Activated CD4-positive, alpha-beta T cell treated with anti-CD3 and anti-CD28 coated beads, Interleukin-2, amount 50 U/mL, for 1 hour (primary cell): ENCODE measurements around the gene SSBP2.

ENCODE experiments used
- DNase-seq: peaks from one replicate; pipeline ENCODE4 v3.0.0-alpha.2; 2020

The SSBP2 gene

DNA sequence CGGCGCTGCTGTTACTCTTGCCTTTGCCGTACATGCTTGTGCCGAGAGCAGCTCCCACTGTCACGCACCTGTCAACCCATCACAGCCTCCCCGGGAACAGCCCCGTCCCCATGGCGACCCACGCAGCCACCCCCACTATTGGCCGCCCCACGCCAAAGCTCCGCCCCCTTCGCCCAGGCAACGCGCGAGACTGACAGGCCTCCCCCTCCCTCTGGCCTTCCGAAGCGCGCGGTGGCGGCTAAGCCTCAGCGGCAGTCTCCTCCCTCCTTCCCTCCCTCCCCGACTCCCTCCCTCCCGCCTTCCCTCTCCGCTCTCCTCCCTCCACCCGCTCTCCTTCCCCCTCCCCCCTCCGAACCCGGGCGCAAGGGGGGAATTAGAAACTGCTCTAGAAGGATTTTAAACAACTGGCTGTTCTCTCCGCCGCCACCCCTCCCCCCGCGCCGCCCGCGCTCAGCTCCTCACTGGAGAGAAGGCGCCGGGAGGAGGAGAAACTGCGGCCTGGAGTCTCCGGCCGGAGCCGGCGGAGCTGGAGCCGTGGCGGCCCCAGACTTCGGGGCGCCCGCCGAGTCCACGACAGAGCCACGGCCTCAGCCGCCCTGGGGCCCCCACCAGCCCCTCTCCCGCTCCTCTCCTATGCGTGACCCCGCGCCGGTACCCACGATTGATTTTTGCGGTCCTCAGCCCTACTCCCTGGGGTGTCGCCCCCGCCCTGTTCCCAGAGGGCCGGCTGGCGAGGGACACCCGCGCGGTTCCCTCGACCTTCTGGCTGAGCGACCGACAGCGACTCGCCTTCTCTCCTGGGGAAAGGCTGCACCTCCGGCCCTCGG, at the start of gene SSBP2:
SSBP2 (minus strand) TSS at position 89 of the 827 bp plus-strand sequence; CDS start at position 34, 55 bp downstream.
- DNase-seq = peak; percentile 100

DNA sequence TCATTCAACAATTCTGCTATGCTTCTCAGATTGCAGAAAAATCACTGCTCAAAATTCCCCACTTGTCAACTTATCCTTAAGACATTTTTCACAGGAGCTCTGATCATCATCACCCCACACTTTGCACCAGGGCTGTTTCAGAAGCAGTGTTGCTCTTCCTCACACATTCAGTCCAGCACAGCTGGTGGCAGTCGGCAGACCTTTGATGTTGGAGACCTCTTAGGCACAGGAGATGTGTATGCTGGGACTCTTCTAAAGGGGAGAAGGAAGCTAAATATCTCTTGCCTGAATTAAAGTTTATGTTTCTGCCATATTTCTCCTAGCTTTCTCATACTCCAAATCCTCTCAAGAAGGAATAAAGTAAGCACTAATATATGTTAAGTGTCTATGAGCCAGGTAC, 44.8 kb upstream of the SSBP2 start:
- no peak for DNase-seq

DNA sequence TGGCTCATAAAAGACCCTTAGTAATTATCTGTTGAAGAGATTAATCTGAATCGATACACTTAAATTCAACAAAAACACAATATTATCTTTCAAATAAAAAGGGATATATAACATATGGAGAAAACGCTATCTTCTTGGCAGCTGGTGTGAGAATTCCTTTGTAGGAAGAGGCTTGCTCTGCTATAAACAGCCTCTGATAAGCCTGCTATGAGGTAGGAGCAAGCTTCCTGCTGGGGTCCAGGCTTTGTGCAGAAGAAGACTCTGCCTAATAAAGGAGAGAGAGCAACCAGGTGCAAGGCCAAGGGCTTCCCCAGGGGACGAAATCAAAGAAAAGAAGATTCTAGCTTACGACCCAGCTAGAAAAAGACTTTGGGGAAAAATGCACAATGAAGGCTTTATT, 43.3 kb upstream of the SSBP2 start:
- DNase-seq = no peak

DNA sequence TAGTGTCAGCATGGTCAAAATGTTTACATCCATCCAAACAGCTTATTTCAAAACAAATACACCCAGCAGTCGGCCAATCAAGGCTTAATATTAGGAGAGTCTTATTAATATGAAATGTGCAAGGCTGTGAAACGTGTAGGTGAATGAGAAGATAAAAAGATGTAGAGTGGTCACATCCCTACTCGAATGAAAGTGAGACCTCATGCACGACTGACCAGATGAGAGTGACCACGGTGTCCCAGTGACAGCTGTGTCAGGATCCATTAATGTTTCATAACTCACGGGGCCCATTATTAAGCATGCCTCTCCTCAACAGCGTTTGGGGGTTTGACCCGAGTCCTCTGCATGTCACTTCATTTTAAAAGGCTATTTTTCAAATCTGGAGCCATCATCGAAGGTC, 39.4 kb upstream of the SSBP2 start:
- DNase-seq = no peak

GRCh38 chr5:81789033-81789432, 38.1 kb upstream of the SSBP2 start:
- DNase-seq = no peak

- DNase-seq = no peak
Measured at GRCh38 chr5:81788329-81788728, 37.4 kb upstream of the SSBP2 start.

- DNase-seq = no peak
Measured at GRCh38 chr5:81787474-81788242, 36.8 kb upstream of the SSBP2 start.

GRCh38 chr5:81786991-81787390, 36.1 kb upstream of the SSBP2 start:
- no peak for DNase-seq

DNA sequence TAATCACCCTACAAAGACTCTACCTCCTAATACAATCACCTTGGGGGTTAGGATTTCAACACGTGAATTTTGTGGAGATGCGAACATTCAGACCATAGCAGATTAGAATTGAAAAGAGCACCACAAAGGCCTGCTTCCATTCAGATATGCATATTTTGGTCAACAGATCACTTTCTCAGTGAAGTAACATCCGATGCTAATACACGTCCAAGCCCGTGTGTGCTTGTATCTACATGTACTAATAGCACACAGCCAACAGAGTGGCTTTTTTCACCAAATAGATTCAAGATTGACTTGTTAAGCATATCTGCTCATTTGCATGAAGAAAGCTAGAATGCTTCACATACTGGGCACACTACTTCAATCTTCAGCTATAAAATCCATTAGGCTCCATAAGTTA, 35.6 kb upstream of the SSBP2 start:
- no peak for DNase-seq

DNA sequence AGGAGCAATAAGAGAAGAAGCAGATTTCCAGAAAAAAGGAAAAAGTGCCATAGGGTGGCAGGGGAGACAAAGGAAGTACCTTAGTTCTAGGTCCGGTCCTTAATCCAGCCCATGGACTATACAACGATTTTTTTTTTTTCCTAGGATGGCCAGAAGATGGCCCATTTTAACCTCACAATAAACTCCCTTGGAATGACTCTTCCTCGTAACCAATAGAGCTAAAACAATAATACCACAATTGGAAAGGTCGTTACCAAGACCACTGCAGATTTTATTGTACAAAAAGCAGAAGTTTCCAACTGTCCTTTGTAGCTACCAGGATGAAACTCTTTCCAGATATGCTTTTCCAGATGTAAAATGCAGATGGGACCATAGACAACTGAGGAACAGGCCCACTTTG, 34.4 kb upstream of the SSBP2 start:
- DNase-seq = no peak

GRCh38 chr5:81783401-81783800, 32.5 kb upstream of the SSBP2 start:
- no peak for DNase-seq

- no peak for DNase-seq
Measured at GRCh38 chr5:81782811-81783210, 31.9 kb upstream of the SSBP2 start.

- no peak for DNase-seq
Measured at GRCh38 chr5:81779916-81780266, 29.0 kb upstream of the SSBP2 start.

GRCh38 chr5:81779125-81779915, 28.4 kb upstream of the SSBP2 start:
- peak; percentile 20 for DNase-seq

GRCh38 chr5:81778642-81779041, 27.7 kb upstream of the SSBP2 start:
- DNase-seq = no peak

- no peak for DNase-seq
Measured at GRCh38 chr5:81776258-81776657, 25.4 kb upstream of the SSBP2 start.

DNA sequence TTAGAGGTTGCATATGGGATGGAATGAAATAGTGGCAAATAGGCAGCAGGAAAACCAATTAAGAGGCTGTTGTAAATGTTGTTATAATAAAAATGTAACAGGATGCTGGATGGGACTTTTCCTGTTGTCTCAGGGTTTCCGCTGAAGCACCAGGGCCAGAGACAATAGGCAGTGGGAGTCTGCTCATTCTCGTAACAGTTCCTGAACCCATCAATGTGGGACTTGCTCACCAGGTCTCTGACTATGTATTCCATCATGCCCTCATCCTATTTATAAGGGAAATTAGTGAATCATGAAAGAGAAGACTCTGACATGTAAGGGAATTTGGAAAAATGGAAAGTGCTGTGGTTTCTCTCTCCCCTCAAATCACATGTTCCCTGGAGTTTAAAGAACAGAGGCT, 23.5 kb upstream of the SSBP2 start:
- no peak for DNase-seq

GRCh38 chr5:81773574-81773973, 22.7 kb upstream of the SSBP2 start:
- DNase-seq = no peak

DNA sequence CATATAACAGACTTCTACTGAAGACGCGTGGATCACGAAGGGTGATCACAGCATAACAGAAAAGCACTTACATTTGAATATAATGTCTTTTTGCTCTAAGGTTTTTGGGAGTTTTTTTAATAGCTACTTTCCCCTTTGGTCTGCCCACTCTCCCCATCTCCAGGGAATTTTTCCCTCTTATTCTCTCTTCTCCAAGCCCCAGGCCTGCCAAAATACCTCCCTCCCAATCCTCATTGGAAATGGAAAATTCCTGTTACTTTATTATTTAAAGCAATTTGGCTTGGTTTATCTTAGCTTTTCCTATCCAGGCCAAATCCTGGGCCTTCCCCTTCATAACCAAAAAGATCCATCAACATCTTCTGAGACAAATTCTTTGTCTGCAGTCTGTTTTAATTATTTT, 22.3 kb upstream of the SSBP2 start:
- no peak for DNase-seq

DNA sequence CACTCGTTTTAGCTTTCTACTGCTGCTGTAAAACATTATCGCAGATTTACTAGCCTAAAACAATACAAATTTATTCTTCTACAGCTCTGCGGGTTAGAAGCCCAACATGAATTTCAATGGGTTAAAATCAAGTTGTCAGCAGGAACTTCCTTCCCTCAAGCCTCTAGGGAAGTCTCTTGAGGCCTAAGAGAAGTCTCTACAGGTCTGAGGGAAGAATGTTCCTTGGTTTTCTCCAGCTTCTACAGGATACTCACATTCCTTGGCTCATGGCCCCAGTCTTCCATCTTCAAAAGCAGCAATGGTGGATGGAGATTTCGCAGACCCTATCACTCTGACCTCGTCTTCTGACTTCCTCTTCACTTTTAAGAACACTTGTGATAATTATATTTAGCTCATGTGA, 21.6 kb upstream of the SSBP2 start:
- DNase-seq = no peak

DNA sequence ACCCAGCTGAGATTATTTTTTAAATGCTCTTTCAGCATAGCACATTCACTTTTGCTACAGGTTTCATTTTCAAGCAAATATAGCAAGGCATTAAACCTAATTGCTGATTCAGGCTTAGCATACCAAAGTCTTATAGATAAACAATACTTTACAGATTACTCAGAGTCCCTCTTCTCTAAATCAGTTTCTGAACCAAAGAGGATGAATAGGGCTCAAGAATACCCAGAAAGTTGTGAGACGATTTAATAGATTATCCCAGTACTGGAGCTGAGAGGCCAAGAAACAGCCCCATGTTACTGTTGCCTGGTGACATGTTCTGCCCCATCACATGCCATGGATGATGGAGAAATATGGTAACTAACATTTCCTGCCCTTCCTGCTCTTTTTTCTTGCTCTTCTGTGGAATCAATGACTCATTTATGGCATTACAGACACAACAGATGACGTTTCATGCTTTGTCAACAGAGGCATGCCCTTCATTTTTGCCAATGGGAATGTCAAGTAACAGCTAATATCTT, 18.1 kb upstream of the SSBP2 start:
- DNase-seq = no peak

- DNase-seq = no peak
Measured at GRCh38 chr5:81767938-81768337, 17.0 kb upstream of the SSBP2 start.

DNA sequence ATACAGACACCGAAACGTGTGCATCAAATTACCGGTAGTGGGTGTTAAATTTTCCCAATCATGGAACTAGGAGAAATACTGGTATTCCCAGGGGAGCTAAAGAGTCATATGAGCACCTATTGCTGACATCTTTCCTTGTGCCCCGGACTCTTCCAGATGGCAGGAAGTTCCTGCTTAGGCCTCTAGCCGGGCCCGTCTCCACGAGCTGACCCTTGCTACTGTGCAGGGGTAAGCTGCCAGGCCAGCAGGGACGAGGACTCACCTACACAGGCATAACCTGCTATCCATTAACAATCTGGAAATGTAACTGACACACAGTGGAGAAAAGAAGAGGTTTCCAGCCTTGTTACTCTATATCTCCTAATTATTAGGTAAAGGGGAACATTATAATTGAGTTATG, 16.2 kb upstream of the SSBP2 start:
- no peak for DNase-seq
